HG02623 (cell line): ENCODE data around the gene GRIK4.

Experiments used
- ATAC-seq: cut with Tn5 transposase; IDR thresholded peaks from one replicate; pipeline ENCODE4 v1.9.1; 2021; ENCODE audit warnings: moderate library complexity; ENCODE audit not compliant: unreplicated experiment

Gene GRIK4

GRCh38 chr11:120797143-120797542 lies 285.6 kb downstream of the GRIK4 start:
- no peak for ATAC-seq

- no peak for ATAC-seq
These were observed 287.3 kb downstream of the GRIK4 start for GRCh38 chr11:120798854-120799253.

- ATAC-seq = no peak
These were observed 288.7 kb downstream of the GRIK4 start for GRCh38 chr11:120800206-120800605.

DNA sequence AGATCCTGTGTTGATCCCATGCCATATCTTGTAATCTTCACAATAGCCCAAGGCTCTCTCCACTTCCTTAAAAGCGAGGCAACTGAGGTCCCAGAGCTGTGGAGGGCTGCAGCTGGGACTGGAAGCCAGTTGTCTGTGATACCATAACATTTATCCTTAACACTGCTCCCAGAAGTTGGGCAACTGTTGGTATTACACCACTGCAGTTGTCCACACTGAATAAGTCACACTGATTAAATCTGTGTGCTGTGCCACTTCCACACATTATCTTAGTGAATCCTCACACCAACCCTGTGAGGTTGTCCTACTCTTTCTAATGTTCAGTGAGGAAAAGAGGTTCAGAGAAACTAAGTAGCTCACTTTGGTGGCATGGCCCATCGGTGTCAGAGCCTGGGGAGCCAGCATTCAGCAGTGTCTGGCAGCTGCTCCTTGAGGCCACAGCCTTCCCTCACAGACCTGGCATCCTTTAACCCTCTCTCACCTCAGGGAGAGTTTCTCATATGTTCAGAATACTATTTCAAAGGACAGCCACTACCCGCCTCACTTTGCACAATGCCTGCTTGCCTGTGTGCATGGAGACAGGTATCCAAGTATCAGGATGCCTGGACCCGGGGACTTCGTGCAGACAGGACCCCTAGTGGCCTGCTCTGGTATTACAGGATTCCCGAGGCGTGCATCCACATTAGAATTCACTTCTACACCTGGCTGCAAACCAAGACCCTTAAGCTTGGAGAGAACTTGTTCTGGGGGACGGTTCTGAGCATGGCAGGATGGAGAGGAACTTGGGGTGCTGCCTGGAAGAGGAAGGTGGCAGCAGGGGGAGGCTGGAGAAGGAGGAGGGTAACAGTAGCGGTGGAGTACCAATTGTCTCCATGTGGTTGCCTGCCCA lies 290.5 kb downstream of the GRIK4 start:
- ATAC-seq = peak; percentile 47

- no peak for ATAC-seq
These were observed 294.5 kb downstream of the GRIK4 start for GRCh38 chr11:120805960-120806555.

DNA sequence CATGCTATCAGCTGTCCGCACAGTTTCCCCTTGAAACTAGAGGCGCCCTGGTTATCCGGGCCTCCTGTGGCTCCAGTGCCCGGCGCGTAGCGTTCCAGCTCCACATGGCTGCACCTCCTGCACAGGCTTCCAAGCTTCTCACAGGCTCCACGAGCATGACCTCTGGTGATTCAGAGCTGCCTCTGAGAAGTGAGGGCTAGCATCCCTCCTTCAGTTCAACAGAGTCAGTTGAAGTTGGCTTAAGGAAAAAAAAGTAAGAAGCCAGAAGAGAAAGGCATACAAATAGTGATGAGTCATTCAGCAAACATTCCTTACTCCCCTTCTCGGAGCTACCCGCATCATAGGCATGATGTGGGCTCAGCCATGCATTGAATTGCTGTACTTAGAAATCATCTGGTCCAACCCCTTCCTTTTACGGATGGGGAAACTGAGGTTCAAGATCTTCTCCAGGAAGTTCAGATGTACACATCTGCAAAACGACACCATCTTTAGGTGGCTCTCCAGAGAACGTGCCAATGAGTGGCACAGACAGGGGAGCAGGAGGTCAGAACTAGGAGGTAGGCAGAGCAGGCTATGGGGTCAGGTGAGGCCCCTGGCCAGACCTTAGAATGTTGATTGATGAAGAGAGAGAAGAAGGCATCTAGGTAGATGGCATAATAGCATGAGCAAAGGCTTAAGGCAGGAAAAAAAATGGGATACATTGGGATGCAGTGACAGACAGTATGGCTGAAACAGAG lies 296.0 kb downstream of the GRIK4 start:
- no peak for ATAC-seq

- ATAC-seq = no peak
These were observed 297.1 kb downstream of the GRIK4 start for GRCh38 chr11:120808616-120809050.

DNA sequence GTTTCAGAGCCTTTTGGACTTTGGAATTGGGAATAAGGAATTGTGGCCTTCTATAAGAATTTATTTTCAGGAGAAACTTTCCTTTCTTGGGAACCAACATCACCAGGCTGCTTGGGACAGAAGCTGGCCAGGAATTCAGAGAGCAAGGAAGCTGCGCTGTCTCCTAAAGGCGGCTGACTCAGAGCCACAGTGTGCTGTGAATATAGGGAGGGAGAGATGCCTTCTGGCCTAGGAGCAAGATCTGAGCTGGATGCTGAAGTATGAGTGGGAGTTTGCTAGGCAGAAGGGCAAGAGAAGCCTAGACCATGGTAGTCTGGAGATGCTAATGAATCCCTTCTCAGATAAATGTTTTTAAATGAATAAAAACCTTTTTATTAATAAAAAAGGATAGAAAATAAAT lies 298.7 kb downstream of the GRIK4 start:
- ATAC-seq = no peak

- no peak for ATAC-seq
These were observed 299.7 kb downstream of the GRIK4 start for GRCh38 chr11:120811199-120811598.

DNA sequence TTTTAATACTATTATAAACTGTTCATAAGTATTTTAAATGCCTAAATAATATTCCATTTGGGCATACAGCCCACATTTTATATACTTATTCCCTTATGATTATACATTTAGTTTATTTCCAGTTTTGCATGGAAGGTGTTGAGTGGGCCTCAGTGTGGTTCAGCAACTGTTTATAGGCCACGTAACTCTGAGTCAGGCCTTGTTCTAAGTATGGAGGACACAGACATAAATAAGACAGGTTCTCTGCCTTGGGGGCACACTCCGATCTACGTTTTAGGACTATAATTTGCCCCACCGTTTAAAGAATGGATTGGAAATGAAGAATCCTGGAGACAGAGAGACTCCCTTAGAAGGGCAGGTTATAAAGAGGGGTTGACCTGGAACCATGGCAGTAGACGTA lies 300.2 kb downstream of the GRIK4 start:
- ATAC-seq = no peak

DNA sequence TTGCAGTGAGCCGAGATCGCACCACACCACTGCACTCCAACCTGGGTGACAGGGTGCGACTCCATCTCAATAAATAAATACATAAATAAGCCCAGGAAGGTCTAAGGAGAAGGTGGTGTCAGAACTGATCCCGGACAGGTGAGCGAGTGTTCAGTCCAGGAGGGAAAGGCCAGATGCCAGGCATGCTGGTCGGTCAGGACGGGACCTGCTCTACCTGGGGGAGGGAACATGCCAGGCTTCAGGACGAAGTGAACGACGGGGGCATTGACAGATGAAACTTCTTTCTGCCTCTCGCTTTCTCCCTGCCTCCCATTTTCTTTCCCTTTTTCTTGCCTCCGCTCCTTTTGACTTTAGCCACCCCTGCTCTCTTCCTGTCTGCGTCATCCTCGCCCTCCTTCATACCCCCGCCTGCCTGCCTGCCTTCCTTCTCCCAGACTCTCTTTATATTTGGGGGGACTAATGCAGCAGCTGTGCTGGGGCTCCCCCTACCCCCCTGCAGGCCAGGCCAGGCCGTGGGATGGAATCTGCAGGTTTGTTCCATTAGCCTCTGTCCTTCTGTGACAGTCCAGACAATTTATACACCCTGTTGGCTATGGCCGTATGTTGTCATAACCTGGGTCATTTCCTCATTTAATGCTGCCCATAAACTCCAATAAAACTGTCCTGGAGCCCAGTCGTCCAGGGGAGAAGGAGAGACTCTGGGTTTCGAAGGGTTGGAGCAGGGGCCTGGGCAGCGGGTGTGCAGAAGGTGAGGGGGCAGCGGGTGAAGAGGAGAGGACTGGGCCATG lies 303.2 kb downstream of the GRIK4 start:
- ATAC-seq = no peak

GRCh38 chr11:120815319-120816100 lies 304.0 kb downstream of the GRIK4 start:
- ATAC-seq = no peak

DNA sequence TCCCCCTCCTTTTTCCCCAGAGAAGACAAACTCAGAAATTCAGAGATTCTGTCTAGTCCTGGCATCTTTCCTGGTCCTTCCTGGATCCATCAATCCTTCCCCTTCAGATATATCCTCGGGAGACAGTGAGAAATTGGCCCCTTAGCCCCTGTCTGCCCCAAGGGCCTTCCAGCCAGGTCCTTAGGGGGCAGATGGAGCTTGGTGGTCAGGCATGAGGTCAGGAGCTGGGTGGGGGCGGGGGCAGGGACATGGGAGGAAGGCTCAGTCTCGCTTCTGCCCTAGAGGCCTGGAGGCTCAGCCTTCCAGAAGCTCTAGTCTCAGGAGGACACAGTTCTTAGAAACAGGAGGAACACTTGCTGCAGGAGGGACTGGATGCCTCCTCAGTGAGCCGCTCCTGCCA lies 304.6 kb downstream of the GRIK4 start:
- ATAC-seq = no peak

- no peak for ATAC-seq
These were observed 305.2 kb downstream of the GRIK4 start for GRCh38 chr11:120816711-120817110.

GRCh38 chr11:120817158-120817557 lies 305.6 kb downstream of the GRIK4 start:
- no peak for ATAC-seq

GRCh38 chr11:120818097-120818496 lies 306.5 kb downstream of the GRIK4 start:
- ATAC-seq = no peak

- ATAC-seq = no peak
These were observed 307.5 kb downstream of the GRIK4 start for GRCh38 chr11:120819003-120819402.

- ATAC-seq = no peak
These were observed 308.2 kb downstream of the GRIK4 start for GRCh38 chr11:120819437-120820365.

GRCh38 chr11:120823159-120823558 lies 311.6 kb downstream of the GRIK4 start:
- no peak for ATAC-seq
